ENCODE measurements around the gene MTRFR. TPM values are rescaled to one million over a fixed set of nuclear protein-coding genes. Genes with fewer than 3 reads are reported as not detected.

Gene MTRFR
- total and polyA plus RNA-seq, 4 donors = 5.7 to 15.2 (median 11.1) TPM

GRCh38 chr12:123253641-123254459 is 20.6 kb downstream of the MTRFR start:
- WGBS = 88% methylated on average over 24 of the region's 24 CpGs
- no peaks in the 10 kb centered on the region for H3K9me3 ChIP-seq (ENCODE audit: control insufficient read depth in 4 of 4, low read length in 3 of 4)
- DNase-seq (ENCODE audit: low spot score) = no peak
- H3K4me3 ChIP-seq (ENCODE audit: low read depth in 1 of 3, low read length in 3 of 3) = no peak overlapping the region
- no peak overlapping the region for H3K27ac ChIP-seq (ENCODE audit: low read depth in 1 of 2, low read length in 2 of 2)
- TF ChIP-seq, protein P1, sequence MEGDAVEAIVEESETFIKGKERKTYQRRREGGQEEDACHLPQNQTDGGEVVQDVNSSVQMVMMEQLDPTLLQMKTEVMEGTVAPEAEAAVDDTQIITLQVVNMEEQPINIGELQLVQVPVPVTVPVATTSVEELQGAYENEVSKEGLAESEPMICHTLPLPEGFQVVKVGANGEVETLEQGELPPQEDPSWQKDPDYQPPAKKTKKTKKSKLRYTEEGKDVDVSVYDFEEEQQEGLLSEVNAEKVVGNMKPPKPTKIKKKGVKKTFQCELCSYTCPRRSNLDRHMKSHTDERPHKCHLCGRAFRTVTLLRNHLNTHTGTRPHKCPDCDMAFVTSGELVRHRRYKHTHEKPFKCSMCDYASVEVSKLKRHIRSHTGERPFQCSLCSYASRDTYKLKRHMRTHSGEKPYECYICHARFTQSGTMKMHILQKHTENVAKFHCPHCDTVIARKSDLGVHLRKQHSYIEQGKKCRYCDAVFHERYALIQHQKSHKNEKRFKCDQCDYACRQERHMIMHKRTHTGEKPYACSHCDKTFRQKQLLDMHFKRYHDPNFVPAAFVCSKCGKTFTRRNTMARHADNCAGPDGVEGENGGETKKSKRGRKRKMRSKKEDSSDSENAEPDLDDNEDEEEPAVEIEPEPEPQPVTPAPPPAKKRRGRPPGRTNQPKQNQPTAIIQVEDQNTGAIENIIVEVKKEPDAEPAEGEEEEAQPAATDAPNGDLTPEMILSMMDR (IDR thresholded peaks at IDR 0.05; ENCODE audit: low read depth, low read length, missing input control) = no peak
- TF ChIP-seq, protein P2, sequence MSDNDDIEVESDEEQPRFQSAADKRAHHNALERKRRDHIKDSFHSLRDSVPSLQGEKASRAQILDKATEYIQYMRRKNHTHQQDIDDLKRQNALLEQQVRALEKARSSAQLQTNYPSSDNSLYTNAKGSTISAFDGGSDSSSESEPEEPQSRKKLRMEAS (IDR thresholded peaks at IDR 0.05) = no peak
- TF ChIP-seq NR2F2 (IDR thresholded peaks at IDR 0.05) (no peak), TAF1 (conservative IDR thresholded peaks at IDR 0.05) (no peak), RXRA (IDR thresholded peaks at IDR 0.05) (no peak), EGR1 (IDR thresholded peaks at IDR 0.05; ENCODE audit: low read depth in 2 of 2) (no peak), FOXA2 (IDR thresholded peaks at IDR 0.05) (no peak), ATF3 (IDR thresholded peaks at IDR 0.05) (no peak), RAD21 (IDR thresholded peaks at IDR 0.05) (no peak), ZBTB33 (IDR thresholded peaks at IDR 0.05) (no peak), HNF4A (conservative IDR thresholded peaks at IDR 0.05) (no peak)
- H3K36me3 ChIP-seq (ENCODE audit: control insufficient read depth in 4 of 4, insufficient read depth in 3 of 4, low read depth in 1 of 4, low read length in 3 of 4) = peaks cover 16 to 35% (median 26%) of the 10 kb centered on the region in 4 donors
- no peak overlapping the region for H3K9ac ChIP-seq (ENCODE audit: low read depth in 1 of 2, low read length in 2 of 2)
- H3K4me1 ChIP-seq (ENCODE audit: control insufficient read depth in 4 of 4, insufficient read depth in 4 of 4, low read length in 3 of 4) = peaks cover 7 to 14% (median 12%) of the 10 kb centered on the region in 4 donors
- no peaks in the 10 kb centered on the region for H3K27me3 ChIP-seq (ENCODE audit: control insufficient read depth in 4 of 4, insufficient read depth in 4 of 4, low read length in 3 of 4)

- H3K9me3 ChIP-seq (ENCODE audit: control insufficient read depth in 4 of 4, low read length in 3 of 4) = no peaks in the 10 kb centered on the region
- H3K27ac ChIP-seq (ENCODE audit: low read depth in 1 of 2, low read length in 2 of 2) = no peak overlapping the region
- H3K4me3 ChIP-seq (ENCODE audit: low read depth in 1 of 3, low read length in 3 of 3) = no peak overlapping the region
- no peaks in the 10 kb centered on the region for H3K27me3 ChIP-seq (ENCODE audit: control insufficient read depth in 4 of 4, insufficient read depth in 4 of 4, low read length in 3 of 4)
- peaks cover 16 to 39% (median 27%) of the 10 kb centered on the region in 4 donors for H3K36me3 ChIP-seq (ENCODE audit: control insufficient read depth in 4 of 4, insufficient read depth in 3 of 4, low read depth in 1 of 4, low read length in 3 of 4)
- H3K4me1 ChIP-seq (ENCODE audit: control insufficient read depth in 4 of 4, insufficient read depth in 4 of 4, low read length in 3 of 4) = peaks cover 7 to 14% (median 12%) of the 10 kb centered on the region in 4 donors
- no peak overlapping the region for H3K9ac ChIP-seq (ENCODE audit: low read depth in 1 of 2, low read length in 2 of 2)
- WGBS = 90% methylated on average over 5 of the region's 5 CpGs
- DNase-seq (ENCODE audit: low spot score) = no peak
- TF ChIP-seq FOXA1 (IDR thresholded peaks at IDR 0.05) = no peak
- no peak for TF ChIP-seq HNF4G (IDR thresholded peaks at IDR 0.05)
- TF ChIP-seq JUND (IDR thresholded peaks at IDR 0.05) = no peak
- TF ChIP-seq ATF3 (IDR thresholded peaks at IDR 0.05) = no peak
- TF ChIP-seq GABPA (IDR thresholded peaks at IDR 0.05 in 1 of 2, conservative IDR thresholded peaks at IDR 0.05 in 1 of 2) = no peak
- TF ChIP-seq, protein P2 (IDR thresholded peaks at IDR 0.05) = no peak
- no peak for TF ChIP-seq TAF1 (conservative IDR thresholded peaks at IDR 0.05)
- TF ChIP-seq, protein P3, sequence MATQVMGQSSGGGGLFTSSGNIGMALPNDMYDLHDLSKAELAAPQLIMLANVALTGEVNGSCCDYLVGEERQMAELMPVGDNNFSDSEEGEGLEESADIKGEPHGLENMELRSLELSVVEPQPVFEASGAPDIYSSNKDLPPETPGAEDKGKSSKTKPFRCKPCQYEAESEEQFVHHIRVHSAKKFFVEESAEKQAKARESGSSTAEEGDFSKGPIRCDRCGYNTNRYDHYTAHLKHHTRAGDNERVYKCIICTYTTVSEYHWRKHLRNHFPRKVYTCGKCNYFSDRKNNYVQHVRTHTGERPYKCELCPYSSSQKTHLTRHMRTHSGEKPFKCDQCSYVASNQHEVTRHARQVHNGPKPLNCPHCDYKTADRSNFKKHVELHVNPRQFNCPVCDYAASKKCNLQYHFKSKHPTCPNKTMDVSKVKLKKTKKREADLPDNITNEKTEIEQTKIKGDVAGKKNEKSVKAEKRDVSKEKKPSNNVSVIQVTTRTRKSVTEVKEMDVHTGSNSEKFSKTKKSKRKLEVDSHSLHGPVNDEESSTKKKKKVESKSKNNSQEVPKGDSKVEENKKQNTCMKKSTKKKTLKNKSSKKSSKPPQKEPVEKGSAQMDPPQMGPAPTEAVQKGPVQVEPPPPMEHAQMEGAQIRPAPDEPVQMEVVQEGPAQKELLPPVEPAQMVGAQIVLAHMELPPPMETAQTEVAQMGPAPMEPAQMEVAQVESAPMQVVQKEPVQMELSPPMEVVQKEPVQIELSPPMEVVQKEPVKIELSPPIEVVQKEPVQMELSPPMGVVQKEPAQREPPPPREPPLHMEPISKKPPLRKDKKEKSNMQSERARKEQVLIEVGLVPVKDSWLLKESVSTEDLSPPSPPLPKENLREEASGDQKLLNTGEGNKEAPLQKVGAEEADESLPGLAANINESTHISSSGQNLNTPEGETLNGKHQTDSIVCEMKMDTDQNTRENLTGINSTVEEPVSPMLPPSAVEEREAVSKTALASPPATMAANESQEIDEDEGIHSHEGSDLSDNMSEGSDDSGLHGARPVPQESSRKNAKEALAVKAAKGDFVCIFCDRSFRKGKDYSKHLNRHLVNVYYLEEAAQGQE (IDR thresholded peaks at IDR 0.05) = no peak
- TF ChIP-seq RXRA (IDR thresholded peaks at IDR 0.05) = no peak
- TF ChIP-seq ZBTB33 (IDR thresholded peaks at IDR 0.05) = no peak
- no peak for TF ChIP-seq NR2F2 (IDR thresholded peaks at IDR 0.05)
These were observed 21.7 kb downstream of the MTRFR start for GRCh38 chr12:123254853-123255446.
